K562 (cell line): ENCODE measurements around the gene GNA15.

Source experiments
- BACH1 ChIP-seq: fragments of 200-800 bp; sonication (Bioruptor generic); IDR thresholded peaks from 2 replicates; pipeline ENCODE4 v1.6.1; 2016; ENCODE audit warnings: missing genetic modification characterization, missing compliant biosample characterization
- POLR2A ChIP-seq: fragments of 450-650 bp; conservative IDR thresholded peaks from 2 replicates; pipeline ENCODE4 v1.6.1; 2016
- REST ChIP-seq, 2 experiments: fragments of 450-650 bp; formaldehyde crosslinking in 1 of 2; IDR thresholded peaks; 2 replicates each; pipeline versions ENCODE4 v1.4.0 to v1.6.1; 2014 to 2020; ENCODE audit warnings: mild to moderate bottlenecking in 2 of 2, borderline replicate concordance in 1 of 2, low read depth in 1 of 2

DNA sequence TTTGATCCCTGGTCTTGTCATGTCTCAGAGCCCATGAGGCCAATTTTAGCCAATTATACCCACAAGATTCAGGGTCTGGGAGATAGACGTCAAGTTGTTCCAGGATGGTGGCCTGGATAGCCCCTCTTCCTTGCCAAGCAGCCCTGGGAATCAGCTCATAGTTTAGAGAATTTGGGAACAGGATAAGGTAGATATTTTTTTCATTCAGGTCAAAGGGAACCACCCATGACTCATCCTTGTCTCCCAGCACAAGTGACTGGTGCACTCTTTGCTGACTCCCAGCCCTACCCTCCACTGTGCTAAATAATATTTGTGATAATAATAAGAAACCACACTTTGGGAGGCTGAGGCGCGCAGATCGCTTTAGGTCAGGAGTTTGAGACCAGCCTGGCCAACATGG lies 25.6 kb downstream of the GNA15 start:
- TF ChIP-seq REST (IDR thresholded peaks at IDR 0.05; ENCODE audit: borderline replicate concordance) (no peak), REST (CRISPR knock-in tag; IDR thresholded peaks at IDR 0.05; ENCODE audit: low read depth) (no peak), BACH1 (tag) (no peak), POLR2A (no peak)
